Gastrocnemius medialis (tissue), 4 donors: Measurements from ENCODE around the gene ARL15. TPM values are rescaled to one million over a fixed set of nuclear protein-coding genes. Genes with fewer than 3 reads are reported as not detected.
"Not testable (repeated sequence)": the region's sequence is repeated elsewhere in the genome, so short reads cannot be mapped to it uniquely, and the experiment has no call there.

ENCODE experiments used
- ATAC-seq, 2 donors: fragments of 150-250 bp; one replicate each; pipeline ENCODE4 v1.9.1; 2016
- DNase-seq, 2 donors: peaks; one replicate each; pipeline ENCODE4 v3.0.0-alpha.2; 2019
- H3K27ac ChIP-seq, 4 donors: fragments of 200-600 bp; sonication (generic); 1 replicate in 1 of 4; 2 replicates in 3 of 4; pipeline ENCODE4 v1.5.1; 2016 to 2018; ENCODE audit warnings: mild to moderate bottlenecking in 2 of 4, moderate library complexity in 1 of 4
- H3K27me3 ChIP-seq, 3 donors: fragments of 200-600 bp; sonication (generic) in 2 of 3; 1 replicate in 1 of 3; 2 replicates in 2 of 3; pipeline versions ENCODE4 v1.5.1 to v1.6.0; 2016 to 2019; ENCODE audit warnings: mild to moderate bottlenecking in 1 of 3, moderate library complexity in 1 of 3
- H3K36me3 ChIP-seq, 2 donors: fragments of 200-600 bp; sonication (generic) in 1 of 2; one replicate each; pipeline ENCODE4 v1.5.1; 2017 to 2018
- H3K4me1 ChIP-seq, 2 donors: fragments of 200-600 bp; sonication (generic) in 1 of 2; one replicate each; pipeline ENCODE4 v1.5.1; 2016 to 2017; ENCODE audit warnings: mild to moderate bottlenecking in 2 of 2
- H3K4me3 ChIP-seq, 4 donors: fragments of 200-600 bp; sonication (generic) in 3 of 4; 1 replicate in 1 of 4; 2 replicates in 3 of 4; pipeline ENCODE4 v1.5.1; 2016 to 2019; ENCODE audit warnings: mild to moderate bottlenecking in 2 of 4
- H3K9me3 ChIP-seq, 3 donors: fragments of 200-600 bp; sonication (generic) in 2 of 3; 1 replicate in 1 of 3; 2 replicates in 2 of 3; pipeline ENCODE4 v1.5.1; 2016 to 2019
- CTCF ChIP-seq, 5 experiments: fragments of 450-650 bp in 3 of 5; fragments of 200-600 bp in 2 of 5; sonication (generic) in 2 of 5; IDR thresholded peaks in 4 of 5; conservative IDR thresholded peaks in 1 of 5; 1 replicate in 4 of 5; 2 replicates in 1 of 5; pipeline ENCODE4 v1.5.1; 2016 to 2019; ENCODE audit warnings: antibody characterized with exemption in 5 of 5, mild to moderate bottlenecking in 3 of 5, moderate library complexity in 3 of 5
- POLR2A ChIP-seq, 2 donors: fragments of 450-650 bp; IDR thresholded peaks; one replicate each; pipeline ENCODE4 v1.6.1; 2017; ENCODE audit warnings: antibody characterized with exemption in 2 of 2, mild to moderate bottlenecking in 2 of 2, moderate library complexity in 2 of 2
- in situ Hi-C, 4 donors: fragments of 200-750 bp; cut with MboI; loops; one replicate each; pipeline versions ENCODE4 v1.15.0 to v1.8.0; 2017; ENCODE audit warnings: low sequenced_read_pairs in 4 of 4
- intact Hi-C: fragments of 100-400 bp; cut with DNase I; formaldehyde crosslinking; loops from one replicate; pipeline ENCODE4 v1.15.1; 2023; ENCODE audit warnings: low total_unique reads
- total RNA-seq, 4 donors: library from RNA; depleted of rRNA; stranded (reverse); fragments of >200 nt; gene quantifications; one replicate each; pipeline versions ENCODE4 v1.1.0 to v1.2.3, GENCODE V29; 2016

The ARL15 gene
- total RNA-seq = 1 to 10 TPM; 1.7 to 5.5 (median 3.2) TPM

- in situ Hi-C loops = no loop called here
- Histone ChIP-seq H3K27ac (peak within 1 kb of the TSS; percentile 76 to 85 (median 82)), H3K27me3 (no peaks in the 10 kb centered on the region), H3K4me3 (peak within 1 kb of the TSS; percentile 59 to 94 (median 80)), H3K9me3 (no peaks in the 10 kb centered on the region), H3K36me3 (no peaks in the 10 kb centered on the region), H3K4me1 (peaks cover 8 to 11% of the 10 kb centered on the region in 2 donors)
- ATAC-seq (peak; percentile 95), DNase-seq (peak; percentile 97 to 99)
- peak; percentile 99 to 100 for TF ChIP-seq POLR2A (IDR thresholded peaks at IDR 0.05)
- TF ChIP-seq CTCF (IDR thresholded peaks at IDR 0.05 in 4 of 5, conservative IDR thresholded peaks at IDR 0.05 in 1 of 5) = no peak
- intact Hi-C loops = loop anchor here (5.0 kb wide), 1 partner anchor 182 kb away; no protein-coding TSS in a partner anchor
These were observed at the start of gene ARL15 for GRCh38 chr5:54310433-54311175. Gene ARL15, minus strand, starts transcription at chr5:54310573.

- TF ChIP-seq CTCF (IDR thresholded peaks at IDR 0.05 in 4 of 5, conservative IDR thresholded peaks at IDR 0.05 in 1 of 5) (no peak), POLR2A (IDR thresholded peaks at IDR 0.05) (no peak)
- peak in 1 of 2 donors; percentile 44 for ATAC-seq
- intact Hi-C loops (no loop called here), in situ Hi-C loops (no loop called here)
- Histone ChIP-seq H3K4me1 (no peaks in the 10 kb centered on the region), H3K4me3 (no peak overlapping the region), H3K9me3 (no peaks in the 10 kb centered on the region), H3K36me3 (no peaks in the 10 kb centered on the region), H3K27ac (no peak overlapping the region), H3K27me3 (no peaks in the 10 kb centered on the region)
- no peak for DNase-seq
These were observed 49.7 kb upstream of the ARL15 start for GRCh38 chr5:54360089-54360488.

- no peak for TF ChIP-seq CTCF (IDR thresholded peaks at IDR 0.05 in 4 of 5, conservative IDR thresholded peaks at IDR 0.05 in 1 of 5)
- TF ChIP-seq POLR2A (IDR thresholded peaks at IDR 0.05) = no peak
- in situ Hi-C loops = no loop called here
- Histone ChIP-seq H3K27ac (no peak overlapping the region), H3K4me1 (no peaks in the 10 kb centered on the region), H3K27me3 (no peaks in the 10 kb centered on the region), H3K36me3 (no peaks in the 10 kb centered on the region), H3K9me3 (no peaks in the 10 kb centered on the region), H3K4me3 (no peak overlapping the region)
- intact Hi-C loops = no loop called here
- ATAC-seq (no peak), DNase-seq (no peak)
These were observed 47.2 kb upstream of the ARL15 start for GRCh38 chr5:54357408-54358058.

- DNase-seq, H3K36me3 ChIP-seq, in situ Hi-C loops, H3K27ac ChIP-seq, intact Hi-C loops, ATAC-seq, H3K9me3 ChIP-seq, H3K4me1 ChIP-seq, H3K4me3 ChIP-seq, H3K27me3 ChIP-seq: not testable (repeated sequence)
These were observed 43.7 kb upstream of the ARL15 start for GRCh38 chr5:54353933-54354564.

- in situ Hi-C loops, H3K27me3 ChIP-seq, ATAC-seq, H3K27ac ChIP-seq, H3K9me3 ChIP-seq, DNase-seq, H3K4me1 ChIP-seq, H3K36me3 ChIP-seq, intact Hi-C loops, H3K4me3 ChIP-seq: not testable (repeated sequence)
These were observed 42.2 kb upstream of the ARL15 start for GRCh38 chr5:54352580-54352979.
